GM23248 (cell line): Measurements from ENCODE around the gene RIPOR3. TPM values are rescaled to one million over a fixed set of nuclear protein-coding genes. Genes with fewer than 3 reads are reported as not detected.

ENCODE experiments used
- DNase-seq: peaks from one replicate; pipeline ENCODE4 v3.0.0-alpha.2; 2015
- H2AFZ ChIP-seq: fragments of 200-600 bp; sonication (generic); 2 replicates; pipeline ENCODE4 v1.6.1; 2016; ENCODE audit warnings: antibody characterized with exemption
- H3F3A ChIP-seq: fragments of 200-600 bp; sonication (generic); 2 replicates; pipeline ENCODE4 v1.6.1; 2016; ENCODE audit warnings: mild to moderate bottlenecking, antibody characterized with exemption, mixed run types; ENCODE audit not compliant: insufficient read depth
- H3K27ac ChIP-seq: fragments of 200-600 bp; sonication (generic); 2 replicates; pipeline ENCODE4 v1.5.1; 2016; ENCODE audit warnings: mild to moderate bottlenecking
- H3K27me3 ChIP-seq: fragments of 200-600 bp; sonication (generic); replicated peaks from 2 replicates; pipeline ENCODE4 v1.6.1; 2016; ENCODE audit warnings: mild to moderate bottlenecking; ENCODE audit not compliant: insufficient read depth
- H3K36me3 ChIP-seq: fragments of 200-600 bp; sonication (generic); 2 replicates; pipeline ENCODE4 v1.6.1; 2016; ENCODE audit warnings: low read depth, mild to moderate bottlenecking
- H3K4me1 ChIP-seq: fragments of 200-600 bp; sonication (generic); 2 replicates; pipeline ENCODE4 v1.6.1; 2016; ENCODE audit warnings: mild to moderate bottlenecking; ENCODE audit not compliant: insufficient read depth
- H3K4me2 ChIP-seq: fragments of 200-600 bp; sonication (generic); one replicate; pipeline ENCODE4 v1.6.1; 2016; ENCODE audit warnings: mild to moderate bottlenecking; ENCODE audit not compliant: unreplicated experiment
- H3K4me3 ChIP-seq: fragments of 200-600 bp; sonication (generic); 2 replicates; pipeline ENCODE4 v1.5.1; 2016; ENCODE audit warnings: mild to moderate bottlenecking
- H3K79me2 ChIP-seq: fragments of 200-600 bp; sonication (generic); 2 replicates; pipeline ENCODE4 v1.6.1; 2016; ENCODE audit warnings: mild to moderate bottlenecking; ENCODE audit not compliant: insufficient read depth
- H3K9ac ChIP-seq: fragments of 200-600 bp; sonication (generic); 2 replicates; pipeline ENCODE4 v1.6.1; 2016; ENCODE audit warnings: mild to moderate bottlenecking
- H3K9me2 ChIP-seq: fragments of 200-600 bp; sonication (generic); 2 replicates; pipeline ENCODE4 v1.6.1; 2016; ENCODE audit warnings: mixed run types, mild to moderate bottlenecking, moderate library complexity; ENCODE audit not compliant: insufficient read depth
- H3K9me3 ChIP-seq: fragments of 200-600 bp; sonication (generic); one replicate; pipeline ENCODE4 v1.6.1; 2017; ENCODE audit warnings: low read depth
- H4K20me1 ChIP-seq: fragments of 200-600 bp; sonication (generic); 2 replicates; pipeline ENCODE4 v1.6.0; 2016; ENCODE audit not compliant: insufficient read depth
- EZH2 ChIP-seq: fragments of 200-600 bp; sonication (generic); IDR thresholded peaks from 2 replicates; pipeline ENCODE4 v1.6.1; 2018; ENCODE audit warnings: antibody characterized with exemption, mild to moderate bottlenecking; ENCODE audit not compliant: insufficient read depth, poor library complexity, severe bottlenecking
- EZH2phosphoT487 ChIP-seq: fragments of 200-600 bp; sonication (generic); IDR thresholded peaks from 2 replicates; pipeline ENCODE4 v1.6.1; 2018; ENCODE audit warnings: antibody characterized with exemption, moderate library complexity, mild to moderate bottlenecking, low read depth; ENCODE audit not compliant: insufficient read depth
- WGBS, 2 experiments: methylation state at CpG; one replicate each; pipeline ENCODE4 v1.1.6; 2015 to 2017; ENCODE audit warnings: low lambda C conversion rate in 2 of 2, low coverage in 1 of 2; ENCODE audit errors: missing lambda C conversion rate in 2 of 2; 5-methylcytosine and 5-hydroxymethylcytosine counted together
- in situ Hi-C: fragments of 300-500 bp; cut with MboI; formaldehyde crosslinking; loops from 2 replicates; pipeline ENCODE4 v1.15.0; 2020
- polyA plus RNA-seq: library from polyadenylated mRNA; unstranded; fragments of >200 nt; fragmentation: Nextera tagmentation; extraction: Ambion mirVana; gene quantifications from 2 replicates; pipeline ENCODE4 v1.2.1, GENCODE V29; 2016
- total RNA-seq: library from RNA; depleted of rRNA; stranded (reverse); fragments of >200 nt; shearing (Covaris generic); gene quantifications from 2 replicates; pipeline ENCODE4 v1.2.3, GENCODE V29; 2014

The RIPOR3 gene
- total and polyA plus RNA-seq, 2 experiments from 2014 or later = 0.49 TPM; not detected in 1

DNA sequence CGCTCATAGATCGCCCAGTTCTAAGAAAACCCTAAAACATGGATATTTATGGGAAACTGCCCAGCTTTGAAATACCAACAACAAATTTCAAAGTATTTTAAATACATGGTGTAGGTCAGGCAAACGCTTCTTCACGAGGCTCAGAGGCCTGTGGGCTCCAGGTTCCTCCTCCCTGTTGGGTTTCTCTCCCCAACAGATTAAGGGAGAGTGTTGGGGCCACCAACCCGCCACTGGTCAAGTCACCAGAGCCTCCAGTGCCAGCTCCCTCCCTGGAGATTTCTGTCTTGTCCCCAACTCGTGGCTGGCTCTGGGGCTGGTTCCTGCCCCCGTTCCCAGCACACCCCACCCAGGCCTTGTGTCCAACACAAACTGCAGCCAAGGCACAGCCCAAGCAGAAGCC is 93.3 kb downstream of the RIPOR3 start:
- H3K4me2 ChIP-seq = no peak overlapping the region
- in situ Hi-C loops = no loop called here
- DNase-seq = no peak

DNA sequence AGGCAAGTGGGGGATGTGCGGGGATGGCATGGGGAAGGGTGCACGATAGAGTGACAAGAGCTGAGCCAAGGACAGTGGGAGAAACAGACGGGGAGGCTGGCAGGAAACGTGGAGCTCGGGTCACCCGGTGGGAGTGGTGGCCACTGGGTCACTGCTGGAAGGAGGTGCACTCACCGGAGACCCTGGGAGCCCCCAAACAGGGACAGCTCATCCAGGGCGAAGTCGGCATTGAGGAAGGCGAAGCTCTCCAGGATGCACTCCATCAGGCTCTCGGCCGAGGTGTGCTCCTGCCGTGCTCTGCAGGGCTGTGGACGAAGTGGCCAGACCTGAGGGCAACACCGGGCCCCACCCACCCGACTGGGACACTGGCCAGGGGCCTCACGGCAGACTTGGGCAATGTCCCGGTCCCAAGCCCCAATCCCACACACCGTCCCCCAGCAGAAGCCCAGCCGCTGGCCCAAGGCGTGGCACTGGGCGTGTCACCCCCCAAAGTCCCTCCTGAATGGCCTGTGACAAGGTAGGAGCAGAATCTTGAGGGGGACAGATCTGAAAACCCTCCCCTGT is 93.9 kb downstream of the RIPOR3 start:
- H3F3A ChIP-seq = no peaks in the 10 kb centered on the region; the same call in 1 of the 2 replicates
- no peaks in the 10 kb centered on the region for H3K36me3 ChIP-seq
- 87 to 94% methylated on average over 14 to 21 of the region's 22 CpGs for WGBS, 2 experiments
- no peak overlapping the region for H2AFZ ChIP-seq
- no peak overlapping the region for H3K9ac ChIP-seq
- no peaks in the 10 kb centered on the region for H3K27me3 ChIP-seq
- no peak overlapping the region for H3K27ac ChIP-seq
- in situ Hi-C loops = no loop called here
- H3K4me1 ChIP-seq = no peaks in the 10 kb centered on the region
- H3K4me3 ChIP-seq = no peak overlapping the region
- no peak overlapping the region for H3K4me2 ChIP-seq
- H4K20me1 ChIP-seq = no peaks in the 10 kb centered on the region
- no peak for TF ChIP-seq EZH2
- H3K79me2 ChIP-seq = no peaks in the 10 kb centered on the region
- no peaks in the 10 kb centered on the region for H3K9me3 ChIP-seq
- H3K9me2 ChIP-seq = no peaks in the 10 kb centered on the region
- DNase-seq = no peak

More for the DNA sequence above, 93.3 kb downstream of the RIPOR3 start:
- Histone ChIP-seq H4K20me1 (no peaks in the 10 kb centered on the region), H3K9me2 (no peaks in the 10 kb centered on the region), H3K4me1 (no peaks in the 10 kb centered on the region), H3K79me2 (no peaks in the 10 kb centered on the region), H3K4me3 (no peak overlapping the region), H3K27ac (no peak overlapping the region), H3K27me3 (no peaks in the 10 kb centered on the region), H2AFZ (no peak overlapping the region), H3K9ac (no peak overlapping the region), H3K36me3 (no peaks in the 10 kb centered on the region), H3F3A (no peaks in the 10 kb centered on the region; the same call in 1 of the 2 replicates), H3K9me3 (no peaks in the 10 kb centered on the region)
- WGBS, 2 experiments = 47% methylated on average over 7 of the region's 7 CpGs
- TF ChIP-seq EZH2 (no peak), EZH2phosphoT487 (no peak)

DNA sequence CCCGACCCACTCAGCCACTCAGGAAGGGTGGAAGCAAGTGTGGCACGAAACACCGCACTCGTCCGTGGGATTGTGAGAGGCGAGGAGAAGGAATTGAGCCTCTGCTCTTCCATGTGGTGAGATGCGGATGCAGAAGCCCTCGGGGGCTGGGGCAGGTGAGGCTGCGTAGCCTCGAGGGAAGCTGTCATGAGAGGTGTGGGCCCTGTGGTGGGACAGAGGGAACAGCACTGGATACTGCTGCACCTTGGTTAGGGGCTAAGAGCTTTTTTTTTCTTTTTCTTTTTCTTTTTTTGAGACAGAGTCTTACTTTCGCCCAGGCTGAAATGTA is 94.7 kb downstream of the RIPOR3 start:
- no peaks in the 10 kb centered on the region for H3K79me2 ChIP-seq
- TF ChIP-seq EZH2 (no peak), EZH2phosphoT487 (no peak)
- no peaks in the 10 kb centered on the region; the same call in 1 of the 2 replicates for H3F3A ChIP-seq
- no peaks in the 10 kb centered on the region for H3K27me3 ChIP-seq
- no peak overlapping the region for H2AFZ ChIP-seq
- no peak overlapping the region for H3K4me3 ChIP-seq
- H3K9me3 ChIP-seq = no peaks in the 10 kb centered on the region
- no peak overlapping the region for H3K9ac ChIP-seq
- DNase-seq = no peak
- WGBS, 2 experiments = 90 to 94% methylated on average over 11 of the region's 11 CpGs
- no peaks in the 10 kb centered on the region for H4K20me1 ChIP-seq
- H3K36me3 ChIP-seq = no peaks in the 10 kb centered on the region
- H3K27ac ChIP-seq = no peak overlapping the region
- in situ Hi-C loops = no loop called here
- no peaks in the 10 kb centered on the region for H3K4me1 ChIP-seq
- H3K9me2 ChIP-seq = no peaks in the 10 kb centered on the region
- no peak overlapping the region for H3K4me2 ChIP-seq

DNA sequence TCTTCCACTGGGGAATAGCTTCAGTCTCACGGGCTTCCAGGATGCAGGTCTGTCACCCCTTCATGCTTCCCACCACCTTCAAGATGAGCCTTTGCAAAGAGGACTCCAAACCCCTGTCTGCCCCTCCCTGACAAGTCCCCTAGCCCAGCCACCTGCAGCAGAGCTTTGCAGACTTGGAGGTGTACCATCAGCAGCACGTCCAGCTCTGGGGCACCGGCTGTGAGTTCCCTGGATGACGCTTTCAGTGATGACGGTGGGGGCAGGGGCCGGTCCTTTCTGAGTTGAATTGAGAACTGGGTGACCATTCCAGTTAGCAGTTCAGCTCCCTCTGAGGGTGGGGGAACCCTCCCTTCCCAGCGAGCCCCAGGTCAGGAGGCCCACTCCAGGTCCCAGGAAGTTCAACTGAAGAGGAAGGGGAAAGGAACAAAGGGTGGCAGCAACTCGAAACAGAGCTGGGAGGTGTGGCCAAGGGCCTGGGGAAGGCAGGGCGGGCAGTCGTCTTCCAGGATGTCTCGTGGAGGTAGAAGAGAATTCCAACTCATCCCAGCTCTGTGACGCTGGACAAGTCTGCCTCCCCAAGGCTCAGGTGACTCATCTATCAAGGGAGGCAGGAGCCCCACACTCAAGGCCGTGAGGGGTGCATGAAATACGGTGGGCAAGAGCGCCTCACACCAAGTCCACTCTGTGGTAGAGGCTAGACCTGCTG is 95.2 kb downstream of the RIPOR3 start:
- H3K9me3 ChIP-seq = no peaks in the 10 kb centered on the region
- in situ Hi-C loops = no loop called here
- no peaks in the 10 kb centered on the region for H3K79me2 ChIP-seq
- H2AFZ ChIP-seq = no peak overlapping the region
- H3F3A ChIP-seq = no peaks in the 10 kb centered on the region; the same call in 1 of the 2 replicates
- 57 to 58% methylated on average over 15 of the region's 15 CpGs for WGBS, 2 experiments
- DNase-seq = no peak
- no peak overlapping the region for H3K9ac ChIP-seq
- no peak for TF ChIP-seq EZH2
- TF ChIP-seq EZH2phosphoT487 = no peak
- no peaks in the 10 kb centered on the region for H3K9me2 ChIP-seq
- H3K27ac ChIP-seq = no peak overlapping the region
- H3K4me2 ChIP-seq = no peak overlapping the region
- no peaks in the 10 kb centered on the region for H3K4me1 ChIP-seq
- no peak overlapping the region for H3K4me3 ChIP-seq
- H3K36me3 ChIP-seq = no peaks in the 10 kb centered on the region
- H4K20me1 ChIP-seq = no peaks in the 10 kb centered on the region
- H3K27me3 ChIP-seq = no peaks in the 10 kb centered on the region
